ENCODE data around the gene TLK1. TPM values are rescaled to one million over a fixed set of nuclear protein-coding genes. Genes with fewer than 3 reads are reported as not detected.

TLK1 gene
- total and polyA plus RNA-seq, 4 donors = 7.7 to 19.6 (median 15.6) TPM

DNA sequence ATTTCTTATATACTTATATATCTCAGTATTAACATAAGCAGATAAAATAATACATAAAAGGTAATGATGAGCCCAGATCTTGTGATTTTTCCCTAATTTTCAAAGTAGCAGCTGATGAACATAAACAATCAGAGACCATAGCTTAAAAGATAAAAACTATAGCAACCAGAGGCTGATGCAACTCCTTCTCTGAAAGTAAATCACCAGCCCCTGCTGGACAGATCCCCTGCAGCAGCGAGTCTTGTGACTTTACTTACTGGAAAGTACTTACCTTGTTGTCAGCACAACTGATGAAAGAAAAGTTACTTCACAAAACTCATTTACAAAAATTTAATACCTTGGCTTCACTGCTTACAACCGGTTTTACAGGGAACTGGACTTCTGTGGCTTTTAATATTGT lies 164.4 kb downstream of the TLK1 start:
- no peaks in the 10 kb centered on the region for H3K27me3 ChIP-seq (ENCODE audit: control insufficient read depth in 4 of 4, insufficient read depth in 4 of 4, low read length in 3 of 4)
- peaks cover 6 to 37% (median 27%) of the 10 kb centered on the region in 4 donors for H3K36me3 ChIP-seq (ENCODE audit: control insufficient read depth in 4 of 4, insufficient read depth in 3 of 4, low read depth in 1 of 4, low read length in 3 of 4)
- H3K4me3 ChIP-seq (ENCODE audit: low read depth in 1 of 3, low read length in 3 of 3) = no peak overlapping the region
- no peak for DNase-seq (ENCODE audit: low spot score)
- H3K27ac ChIP-seq (ENCODE audit: low read depth in 1 of 2, low read length in 2 of 2) = no peak overlapping the region
- no peak for TF ChIP-seq GABPA (IDR thresholded peaks at IDR 0.05 in 1 of 2, conservative IDR thresholded peaks at IDR 0.05 in 1 of 2)
- TF ChIP-seq FOXA2 (IDR thresholded peaks at IDR 0.05) = no peak
- no peak for TF ChIP-seq TAF1 (conservative IDR thresholded peaks at IDR 0.05)
- no peak for TF ChIP-seq RAD21 (IDR thresholded peaks at IDR 0.05)
- TF ChIP-seq, protein P1, sequence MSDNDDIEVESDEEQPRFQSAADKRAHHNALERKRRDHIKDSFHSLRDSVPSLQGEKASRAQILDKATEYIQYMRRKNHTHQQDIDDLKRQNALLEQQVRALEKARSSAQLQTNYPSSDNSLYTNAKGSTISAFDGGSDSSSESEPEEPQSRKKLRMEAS (IDR thresholded peaks at IDR 0.05) = no peak
- TF ChIP-seq HNF4G (IDR thresholded peaks at IDR 0.05) = no peak
- TF ChIP-seq, protein P2, sequence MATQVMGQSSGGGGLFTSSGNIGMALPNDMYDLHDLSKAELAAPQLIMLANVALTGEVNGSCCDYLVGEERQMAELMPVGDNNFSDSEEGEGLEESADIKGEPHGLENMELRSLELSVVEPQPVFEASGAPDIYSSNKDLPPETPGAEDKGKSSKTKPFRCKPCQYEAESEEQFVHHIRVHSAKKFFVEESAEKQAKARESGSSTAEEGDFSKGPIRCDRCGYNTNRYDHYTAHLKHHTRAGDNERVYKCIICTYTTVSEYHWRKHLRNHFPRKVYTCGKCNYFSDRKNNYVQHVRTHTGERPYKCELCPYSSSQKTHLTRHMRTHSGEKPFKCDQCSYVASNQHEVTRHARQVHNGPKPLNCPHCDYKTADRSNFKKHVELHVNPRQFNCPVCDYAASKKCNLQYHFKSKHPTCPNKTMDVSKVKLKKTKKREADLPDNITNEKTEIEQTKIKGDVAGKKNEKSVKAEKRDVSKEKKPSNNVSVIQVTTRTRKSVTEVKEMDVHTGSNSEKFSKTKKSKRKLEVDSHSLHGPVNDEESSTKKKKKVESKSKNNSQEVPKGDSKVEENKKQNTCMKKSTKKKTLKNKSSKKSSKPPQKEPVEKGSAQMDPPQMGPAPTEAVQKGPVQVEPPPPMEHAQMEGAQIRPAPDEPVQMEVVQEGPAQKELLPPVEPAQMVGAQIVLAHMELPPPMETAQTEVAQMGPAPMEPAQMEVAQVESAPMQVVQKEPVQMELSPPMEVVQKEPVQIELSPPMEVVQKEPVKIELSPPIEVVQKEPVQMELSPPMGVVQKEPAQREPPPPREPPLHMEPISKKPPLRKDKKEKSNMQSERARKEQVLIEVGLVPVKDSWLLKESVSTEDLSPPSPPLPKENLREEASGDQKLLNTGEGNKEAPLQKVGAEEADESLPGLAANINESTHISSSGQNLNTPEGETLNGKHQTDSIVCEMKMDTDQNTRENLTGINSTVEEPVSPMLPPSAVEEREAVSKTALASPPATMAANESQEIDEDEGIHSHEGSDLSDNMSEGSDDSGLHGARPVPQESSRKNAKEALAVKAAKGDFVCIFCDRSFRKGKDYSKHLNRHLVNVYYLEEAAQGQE (IDR thresholded peaks at IDR 0.05) = no peak
- TF ChIP-seq, protein P3, sequence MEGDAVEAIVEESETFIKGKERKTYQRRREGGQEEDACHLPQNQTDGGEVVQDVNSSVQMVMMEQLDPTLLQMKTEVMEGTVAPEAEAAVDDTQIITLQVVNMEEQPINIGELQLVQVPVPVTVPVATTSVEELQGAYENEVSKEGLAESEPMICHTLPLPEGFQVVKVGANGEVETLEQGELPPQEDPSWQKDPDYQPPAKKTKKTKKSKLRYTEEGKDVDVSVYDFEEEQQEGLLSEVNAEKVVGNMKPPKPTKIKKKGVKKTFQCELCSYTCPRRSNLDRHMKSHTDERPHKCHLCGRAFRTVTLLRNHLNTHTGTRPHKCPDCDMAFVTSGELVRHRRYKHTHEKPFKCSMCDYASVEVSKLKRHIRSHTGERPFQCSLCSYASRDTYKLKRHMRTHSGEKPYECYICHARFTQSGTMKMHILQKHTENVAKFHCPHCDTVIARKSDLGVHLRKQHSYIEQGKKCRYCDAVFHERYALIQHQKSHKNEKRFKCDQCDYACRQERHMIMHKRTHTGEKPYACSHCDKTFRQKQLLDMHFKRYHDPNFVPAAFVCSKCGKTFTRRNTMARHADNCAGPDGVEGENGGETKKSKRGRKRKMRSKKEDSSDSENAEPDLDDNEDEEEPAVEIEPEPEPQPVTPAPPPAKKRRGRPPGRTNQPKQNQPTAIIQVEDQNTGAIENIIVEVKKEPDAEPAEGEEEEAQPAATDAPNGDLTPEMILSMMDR (IDR thresholded peaks at IDR 0.05; ENCODE audit: low read depth, low read length, missing input control) = no peak
- no peak for TF ChIP-seq FOXA1 (IDR thresholded peaks at IDR 0.05)
- no peak for TF ChIP-seq NR2F2 (IDR thresholded peaks at IDR 0.05)
- no peak for TF ChIP-seq SP1 (IDR thresholded peaks at IDR 0.05)
- TF ChIP-seq RXRA (IDR thresholded peaks at IDR 0.05) = no peak
- TF ChIP-seq, protein P4, sequence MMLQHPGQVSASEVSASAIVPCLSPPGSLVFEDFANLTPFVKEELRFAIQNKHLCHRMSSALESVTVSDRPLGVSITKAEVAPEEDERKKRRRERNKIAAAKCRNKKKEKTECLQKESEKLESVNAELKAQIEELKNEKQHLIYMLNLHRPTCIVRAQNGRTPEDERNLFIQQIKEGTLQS (IDR thresholded peaks at IDR 0.05) = no peak
- TF ChIP-seq JUND (IDR thresholded peaks at IDR 0.05) = no peak
- no peak for TF ChIP-seq HNF4A (conservative IDR thresholded peaks at IDR 0.05)
- no peak for TF ChIP-seq EGR1 (IDR thresholded peaks at IDR 0.05; ENCODE audit: low read depth in 2 of 2)
- TF ChIP-seq, protein P5, sequence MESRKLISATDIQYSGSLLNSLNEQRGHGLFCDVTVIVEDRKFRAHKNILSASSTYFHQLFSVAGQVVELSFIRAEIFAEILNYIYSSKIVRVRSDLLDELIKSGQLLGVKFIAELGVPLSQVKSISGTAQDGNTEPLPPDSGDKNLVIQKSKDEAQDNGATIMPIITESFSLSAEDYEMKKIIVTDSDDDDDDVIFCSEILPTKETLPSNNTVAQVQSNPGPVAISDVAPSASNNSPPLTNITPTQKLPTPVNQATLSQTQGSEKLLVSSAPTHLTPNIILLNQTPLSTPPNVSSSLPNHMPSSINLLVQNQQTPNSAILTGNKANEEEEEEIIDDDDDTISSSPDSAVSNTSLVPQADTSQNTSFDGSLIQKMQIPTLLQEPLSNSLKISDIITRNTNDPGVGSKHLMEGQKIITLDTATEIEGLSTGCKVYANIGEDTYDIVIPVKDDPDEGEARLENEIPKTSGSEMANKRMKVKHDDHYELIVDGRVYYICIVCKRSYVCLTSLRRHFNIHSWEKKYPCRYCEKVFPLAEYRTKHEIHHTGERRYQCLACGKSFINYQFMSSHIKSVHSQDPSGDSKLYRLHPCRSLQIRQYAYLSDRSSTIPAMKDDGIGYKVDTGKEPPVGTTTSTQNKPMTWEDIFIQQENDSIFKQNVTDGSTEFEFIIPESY (IDR thresholded peaks at IDR 0.05) = no peak
- no peak for TF ChIP-seq YY1 (IDR thresholded peaks at IDR 0.05)
- 96% methylated on average over 2 of the region's 2 CpGs for WGBS
- no peak overlapping the region for H3K9ac ChIP-seq (ENCODE audit: low read depth in 1 of 2, low read length in 2 of 2)
- no peaks in the 10 kb centered on the region for H3K4me1 ChIP-seq (ENCODE audit: control insufficient read depth in 4 of 4, insufficient read depth in 4 of 4, low read length in 3 of 4)
- H3K9me3 ChIP-seq (ENCODE audit: control insufficient read depth in 4 of 4, low read length in 3 of 4) = no peaks in the 10 kb centered on the region
